ENCODE results near the gene SLC12A6. TPM values are rescaled to one million over a fixed set of nuclear protein-coding genes. Genes with fewer than 3 reads are reported as not detected.

The SLC12A6 gene
- total and polyA plus RNA-seq, 4 experiments from 2014 or later = 1.8 to 72.0 (median 39.7) TPM

DNA sequence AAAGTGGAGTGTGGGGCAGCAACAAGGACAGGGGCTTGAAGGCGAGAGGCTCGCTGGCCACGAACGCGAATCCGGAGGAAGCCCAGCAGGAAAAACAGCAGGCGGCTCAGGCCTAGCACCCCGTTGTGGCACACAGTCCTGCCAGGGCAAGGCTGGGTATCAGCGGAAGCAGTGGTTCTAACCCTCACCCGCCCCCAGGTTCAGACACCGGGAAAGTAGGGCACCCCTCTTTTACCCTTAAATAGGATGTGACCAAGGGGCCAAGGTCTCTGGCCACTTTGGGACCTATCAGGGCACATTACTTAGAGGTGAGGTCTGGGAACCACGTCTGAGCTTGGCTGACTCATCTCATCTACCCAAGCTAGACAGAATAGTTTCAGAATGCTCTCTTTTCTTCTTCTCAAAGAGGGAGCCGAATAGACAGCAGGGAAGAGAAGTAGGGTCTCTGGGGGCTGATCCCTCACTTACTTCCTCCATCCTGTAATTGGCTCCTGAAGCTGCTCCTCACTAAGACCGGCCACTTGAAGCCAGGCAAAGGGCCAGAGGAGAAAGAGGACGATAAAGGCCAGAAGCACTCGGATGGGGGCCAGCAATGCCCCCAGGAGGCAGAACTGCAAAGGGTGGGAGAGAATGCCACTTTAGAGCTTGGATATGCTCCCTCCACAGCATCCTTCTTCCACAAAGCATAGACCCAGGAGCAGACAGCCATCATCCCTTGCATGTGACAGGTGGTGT, 27.7 kb upstream of the SLC12A6 start:
- CTCF ChIA-PET (ENCODE audit: partially characterized antibody) = interaction anchor here (0.9 to 5.7 kb wide), 8 partner anchors 9 to 303 kb away, joined by 3 to 111 read pairs (median 16); partner anchors contain the start of genes KATNBL1, NOP10 and NUTM1
- peak in 1 of 5 donors; percentile 63 for DNase-seq

DNA sequence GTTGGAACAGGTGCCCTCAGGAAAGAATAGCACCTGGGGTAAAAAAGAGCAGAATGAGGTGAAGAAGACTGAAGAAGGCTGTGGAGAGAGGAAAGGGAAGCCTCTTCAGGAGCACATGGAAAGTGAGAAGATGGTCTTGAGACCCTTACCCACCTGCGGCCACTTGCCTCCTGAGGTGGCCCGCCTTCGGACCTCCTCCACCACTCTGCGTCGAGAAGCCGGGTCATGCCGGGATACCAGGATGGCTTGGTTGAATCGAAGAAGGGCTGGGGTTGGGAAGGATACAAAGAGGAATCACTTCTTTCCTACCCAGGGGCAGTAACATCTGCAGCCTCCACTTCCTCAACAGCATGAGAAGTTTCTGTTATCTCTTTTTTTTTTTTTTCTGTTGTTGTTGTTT, 26.5 kb upstream of the SLC12A6 start:
- H3K4me1 Mint-ChIP-seq = peaks cover 20 to 48% (median 30%) of the 10 kb centered on the region in 4 donors
- peak overlapping the region in 2 of 7 donors; percentile 51 to 70 for H3K27ac Mint-ChIP-seq
- H3K27me3 ChIP-seq (ENCODE audit: insufficient read depth, low read length) = no peaks in the 10 kb centered on the region
- H3K4me3 Mint-ChIP-seq = peak overlapping the region in 1 of 8 donors; percentile 36
- no peaks in the 10 kb centered on the region for H3K9me3 ChIP-seq (ENCODE audit: control insufficient read depth in 1 of 2, low read length in 2 of 2)
- no peak overlapping the region for H3K27ac ChIP-seq (ENCODE audit: low read depth, low read length)
- H3K9me3 Mint-ChIP-seq = peaks cover 0 to 5% (median 0%) of the 10 kb centered on the region in 8 donors
- peaks cover 35 to 50% of the 10 kb centered on the region in 2 donors for H3K36me3 Mint-ChIP-seq
- ChIA-PET POLR2A (ENCODE audit: partially characterized antibody) (interaction anchor here (1.4 kb wide), 1 partner anchor 21 kb away, joined by 5 read pairs; the partner anchor contains the start of genes NOP10 and NUTM1), CTCF (ENCODE audit: partially characterized antibody) (interaction anchor here (1.0 kb wide), 1 partner anchor 9 kb away, joined by 3 read pairs; no protein-coding TSS in a partner anchor)
- no peak overlapping the region for H3K4me3 ChIP-seq (ENCODE audit: low read length in 2 of 2)
- peaks cover 30% of the 10 kb centered on the region for H3K4me1 ChIP-seq (ENCODE audit: insufficient read depth, low read length)
- no peaks in the 10 kb centered on the region for H3K27me3 Mint-ChIP-seq
- peak in 1 of 5 donors; percentile 25 for DNase-seq
- peaks cover 33% of the 10 kb centered on the region for H3K36me3 ChIP-seq (ENCODE audit: insufficient read depth, low read length)
- intact Hi-C loops (cut with micrococcal nuclease) = loop anchor here (10.0 kb wide), 1 partner anchor 621 kb away; the partner anchor contains the start of gene ZNF770

More for the DNA sequence above, 27.7 kb upstream of the SLC12A6 start:
- peaks cover 20% of the 10 kb centered on the region for H3K36me3 ChIP-seq (ENCODE audit: insufficient read depth, low read length)
- Mint-ChIP-seq H3K27me3 (no peaks in the 10 kb centered on the region), H3K4me1 (peaks cover 25 to 57% (median 36%) of the 10 kb centered on the region in 4 donors), H3K9me3 (peaks cover 0 to 5% (median 0%) of the 10 kb centered on the region in 8 donors), H3K4me3 (peak overlapping the region; percentile 94 to 99 (median 97)), H3K27ac (peak overlapping the region; percentile 77 to 95 (median 88)), H3K36me3 (peaks cover 24 to 40% of the 10 kb centered on the region in 2 donors)
- intact Hi-C loops (cut with micrococcal nuclease) = loop anchor here (10.0 kb wide), 1 partner anchor 620 kb away; the partner anchor contains the start of gene ZNF770
- peak overlapping the region; percentile 66 to 84 for H3K4me3 ChIP-seq (ENCODE audit: low read length in 2 of 2)
- H3K27ac ChIP-seq (ENCODE audit: low read depth, low read length) = peak overlapping the region; percentile 50
- no peaks in the 10 kb centered on the region for H3K27me3 ChIP-seq (ENCODE audit: insufficient read depth, low read length)
- H3K9me3 ChIP-seq (ENCODE audit: control insufficient read depth in 1 of 2, low read length in 2 of 2) = no peaks in the 10 kb centered on the region
- POLR2A ChIA-PET (ENCODE audit: partially characterized antibody) = interaction anchor here (0.7 to 4.1 kb wide), 7 partner anchors 10 to 623 kb away, joined by 3 to 144 read pairs (median 23); partner anchors contain the start of genes EMC7, GOLGA8B, NOP10 and NUTM1
- H3K4me1 ChIP-seq (ENCODE audit: insufficient read depth, low read length) = peaks cover 31% of the 10 kb centered on the region

DNA sequence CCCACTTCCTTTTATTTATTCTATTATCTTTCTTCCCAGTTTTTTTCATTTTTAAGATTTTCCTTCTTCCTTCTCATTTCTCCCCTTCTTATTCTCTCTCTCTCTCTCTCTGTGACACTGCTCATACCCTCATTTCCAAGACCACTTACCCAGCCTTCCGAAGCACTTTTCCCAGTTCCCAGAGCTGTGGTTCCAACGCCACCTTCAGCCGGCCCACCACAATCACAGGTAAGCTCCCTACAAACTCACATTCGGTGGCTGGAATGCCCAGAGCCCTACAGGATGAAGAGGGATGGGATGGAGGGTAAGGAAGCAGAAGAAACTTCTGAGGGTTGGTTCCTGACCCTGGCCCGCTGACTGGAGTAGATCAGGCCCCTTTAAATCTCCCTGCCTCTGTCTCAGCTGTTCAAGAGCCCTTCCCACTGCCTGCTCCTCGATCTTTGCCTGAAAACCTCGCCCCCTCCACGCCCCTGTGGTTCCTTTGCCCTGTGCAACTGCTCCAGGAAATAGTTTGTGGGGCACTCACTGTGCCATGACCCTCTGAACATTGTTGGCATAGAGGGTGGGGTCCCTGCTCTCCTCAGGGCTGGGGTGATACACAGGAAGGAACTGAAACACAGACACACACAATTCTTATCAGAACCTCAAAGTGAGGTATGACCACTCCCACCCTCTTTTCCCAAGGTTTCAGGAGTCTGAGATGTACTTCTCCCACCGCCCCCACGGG, 24.6 kb upstream of the SLC12A6 start:
- H3K36me3 Mint-ChIP-seq = peaks cover 43 to 61% of the 10 kb centered on the region in 2 donors
- H3K9me3 Mint-ChIP-seq = peaks cover 0 to 5% (median 0%) of the 10 kb centered on the region in 8 donors
- H3K4me1 ChIP-seq (ENCODE audit: insufficient read depth, low read length) = peaks cover 16% of the 10 kb centered on the region
- peaks cover 14 to 35% (median 21%) of the 10 kb centered on the region in 4 donors for H3K4me1 Mint-ChIP-seq
- no peak for DNase-seq
- peak overlapping the region in 1 of 8 donors; percentile 38 for H3K4me3 Mint-ChIP-seq
- intact Hi-C loops (cut with micrococcal nuclease) = loop anchor here (10.0 kb wide), 1 partner anchor 623 kb away; the partner anchor contains the start of gene ZNF770
- H3K9me3 ChIP-seq (ENCODE audit: control insufficient read depth in 1 of 2, low read length in 2 of 2) = no peaks in the 10 kb centered on the region
- no peaks in the 10 kb centered on the region for H3K27me3 ChIP-seq (ENCODE audit: insufficient read depth, low read length)
- peak overlapping the region in 3 of 7 donors; percentile 55 to 82 (median 73) for H3K27ac Mint-ChIP-seq
- H3K4me3 ChIP-seq (ENCODE audit: low read length in 2 of 2) = no peak overlapping the region
- ChIA-PET POLR2A (ENCODE audit: partially characterized antibody) (no interaction called here), CTCF (ENCODE audit: partially characterized antibody) (interaction anchor here (1.7 to 1.9 kb wide), 2 partner anchors 7 to 121 kb away, joined by 4 to 10 read pairs; no protein-coding TSS in a partner anchor)
- H3K36me3 ChIP-seq (ENCODE audit: insufficient read depth, low read length) = peaks cover 47% of the 10 kb centered on the region
- H3K27me3 Mint-ChIP-seq = no peaks in the 10 kb centered on the region
- no peak overlapping the region for H3K27ac ChIP-seq (ENCODE audit: low read depth, low read length)

DNA sequence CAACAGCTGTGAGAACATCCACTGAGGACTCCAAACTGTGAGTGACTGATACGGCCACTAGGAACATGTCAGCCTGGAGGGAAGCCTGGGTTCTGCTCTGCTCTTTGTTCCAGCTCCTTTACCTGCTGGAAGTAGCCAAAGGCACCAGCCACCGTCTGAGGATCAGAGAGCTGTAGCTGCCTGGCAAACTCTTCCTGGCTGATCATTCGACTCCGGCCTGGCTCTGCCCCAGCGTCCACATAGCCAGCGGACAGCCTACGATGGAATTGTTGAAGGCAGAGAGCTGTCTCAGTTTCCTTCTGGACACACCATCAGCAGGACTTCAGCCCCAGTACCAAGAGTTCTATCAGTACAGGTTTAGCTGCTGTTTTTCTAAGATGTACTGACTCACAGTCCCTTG, 23.7 kb upstream of the SLC12A6 start:
- peak overlapping the region in 3 of 7 donors; percentile 29 to 66 (median 59) for H3K27ac Mint-ChIP-seq
- intact Hi-C loops (cut with micrococcal nuclease) = loop anchor here (10.0 kb wide), 1 partner anchor 624 kb away; the partner anchor contains the start of gene ZNF770
- H3K27me3 ChIP-seq (ENCODE audit: insufficient read depth, low read length) = no peaks in the 10 kb centered on the region
- peaks cover 0 to 5% (median 0%) of the 10 kb centered on the region in 8 donors for H3K9me3 Mint-ChIP-seq
- peaks cover 43 to 65% of the 10 kb centered on the region in 2 donors for H3K36me3 Mint-ChIP-seq
- ChIA-PET POLR2A (ENCODE audit: partially characterized antibody) (interaction anchor here (1.1 to 1.5 kb wide), 2 partner anchors 18 to 24 kb away, joined by 3 to 6 read pairs; partner anchors contain the start of genes NOP10, NUTM1 and SLC12A6), CTCF (ENCODE audit: partially characterized antibody) (interaction anchor here (1.6 to 1.9 kb wide), 3 partner anchors 8 to 120 kb away, joined by 4 to 10 read pairs (median 4); no protein-coding TSS in a partner anchor)
- no peaks in the 10 kb centered on the region for H3K9me3 ChIP-seq (ENCODE audit: control insufficient read depth in 1 of 2, low read length in 2 of 2)
- H3K4me3 ChIP-seq (ENCODE audit: low read length in 2 of 2) = no peak overlapping the region
- H3K27me3 Mint-ChIP-seq = no peaks in the 10 kb centered on the region
- no peak overlapping the region for H3K27ac ChIP-seq (ENCODE audit: low read depth, low read length)
- DNase-seq = peak in 1 of 5 donors; percentile 35
- H3K36me3 ChIP-seq (ENCODE audit: insufficient read depth, low read length) = peaks cover 57% of the 10 kb centered on the region
- H3K4me1 ChIP-seq (ENCODE audit: insufficient read depth, low read length) = peaks cover 16% of the 10 kb centered on the region
- H3K4me1 Mint-ChIP-seq = peaks cover 14 to 30% (median 18%) of the 10 kb centered on the region in 4 donors
- H3K4me3 Mint-ChIP-seq = peak overlapping the region in 1 of 8 donors; percentile 1

DNA sequence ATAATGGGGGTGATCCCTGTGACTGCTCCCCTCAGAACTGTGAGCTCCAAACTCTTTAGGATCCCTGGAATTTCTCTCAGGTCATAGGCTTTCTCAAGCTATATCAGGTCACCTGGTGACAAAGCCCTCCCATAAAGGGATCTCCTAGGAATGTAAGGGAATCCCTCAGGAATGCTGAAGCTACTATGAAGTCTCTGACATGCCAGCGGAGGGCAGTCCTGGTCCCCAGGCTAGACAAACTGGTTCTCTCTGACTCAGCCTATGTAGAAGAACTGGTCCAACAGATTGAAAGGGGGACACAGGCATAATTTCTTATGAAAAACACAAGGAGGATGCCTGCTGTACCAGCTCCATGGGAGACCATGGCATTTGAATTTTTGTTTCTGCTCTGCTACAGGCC, 22.7 kb upstream of the SLC12A6 start:
- Histone ChIP-seq H3K9me3 (ENCODE audit: control insufficient read depth in 1 of 2, low read length in 2 of 2) (no peaks in the 10 kb centered on the region), H3K27ac (ENCODE audit: low read depth, low read length) (no peak overlapping the region), H3K4me1 (ENCODE audit: insufficient read depth, low read length) (peaks cover 6% of the 10 kb centered on the region), H3K27me3 (ENCODE audit: insufficient read depth, low read length) (no peaks in the 10 kb centered on the region), H3K36me3 (ENCODE audit: insufficient read depth, low read length) (peaks cover 62% of the 10 kb centered on the region), H3K4me3 (ENCODE audit: low read length in 2 of 2) (no peak overlapping the region)
- Mint-ChIP-seq H3K27ac (peak overlapping the region in 1 of 7 donors; percentile 64), H3K4me1 (peaks cover 5 to 20% (median 9%) of the 10 kb centered on the region in 4 donors), H3K36me3 (peaks cover 48 to 67% of the 10 kb centered on the region in 2 donors), H3K4me3 (no peak overlapping the region), H3K27me3 (no peaks in the 10 kb centered on the region), H3K9me3 (peaks cover 0 to 5% (median 0%) of the 10 kb centered on the region in 8 donors)
- DNase-seq = no peak
- ChIA-PET POLR2A (ENCODE audit: partially characterized antibody) (interaction anchor here (1.1 to 1.5 kb wide), 2 partner anchors 17 to 23 kb away, joined by 3 to 6 read pairs; partner anchors contain the start of genes NOP10, NUTM1 and SLC12A6), CTCF (ENCODE audit: partially characterized antibody) (interaction anchor here (1.6 to 1.9 kb wide), 4 partner anchors 9 to 119 kb away, joined by 4 to 10 read pairs (median 6); partner anchors contain the start of genes NOP10 and NUTM1)
- intact Hi-C loops (cut with micrococcal nuclease) = loop anchor here (10.0 kb wide), 1 partner anchor 625 kb away; the partner anchor contains the start of gene ZNF770

DNA sequence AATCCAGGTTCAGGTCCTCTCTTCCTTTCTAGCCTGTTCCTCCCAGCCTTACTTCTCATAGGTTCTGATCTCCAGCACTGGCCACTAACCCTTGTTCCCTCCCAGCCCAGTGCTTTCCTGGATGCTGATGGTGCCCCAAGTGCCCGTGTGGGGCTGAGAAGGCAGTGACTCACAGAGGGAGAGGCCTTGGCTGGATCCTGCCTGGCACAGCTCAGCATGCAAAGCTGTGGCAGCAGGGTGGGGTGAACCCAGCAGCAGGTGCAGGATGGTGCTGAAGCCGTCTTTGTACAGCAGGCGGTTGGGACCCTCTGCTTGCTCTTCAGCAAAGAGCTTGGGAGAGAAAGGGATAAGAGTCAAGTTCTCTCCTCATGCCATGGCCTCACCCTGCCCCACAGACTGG, 21.8 kb upstream of the SLC12A6 start:
- H3K4me3 Mint-ChIP-seq = no peak overlapping the region

More for the DNA sequence above, 21.8 kb upstream of the SLC12A6 start:
- Mint-ChIP-seq H3K4me1 (peaks cover 0 to 11% (median 3%) of the 10 kb centered on the region in 4 donors), H3K27ac (peak overlapping the region in 1 of 7 donors; percentile 29), H3K36me3 (peaks cover 57 to 70% of the 10 kb centered on the region in 2 donors), H3K27me3 (no peaks in the 10 kb centered on the region), H3K9me3 (peaks cover 0 to 4% (median 0%) of the 10 kb centered on the region in 8 donors)
- Histone ChIP-seq H3K36me3 (ENCODE audit: insufficient read depth, low read length) (peaks cover 62% of the 10 kb centered on the region), H3K4me3 (ENCODE audit: low read length in 2 of 2) (no peak overlapping the region), H3K9me3 (ENCODE audit: control insufficient read depth in 1 of 2, low read length in 2 of 2) (no peaks in the 10 kb centered on the region), H3K4me1 (ENCODE audit: insufficient read depth, low read length) (no peaks in the 10 kb centered on the region), H3K27me3 (ENCODE audit: insufficient read depth, low read length) (no peaks in the 10 kb centered on the region), H3K27ac (ENCODE audit: low read depth, low read length) (no peak overlapping the region)
- intact Hi-C loops (cut with micrococcal nuclease) = no loop called here
- no peak for DNase-seq
- ChIA-PET POLR2A (ENCODE audit: partially characterized antibody) (interaction anchor here (0.6 kb wide), 1 partner anchor 11 kb away, joined by 3 read pairs; no protein-coding TSS in a partner anchor), CTCF (ENCODE audit: partially characterized antibody) (interaction anchor here (1.8 kb wide), 1 partner anchor 16 kb away, joined by 8 read pairs; the partner anchor contains the start of genes NOP10 and NUTM1)

All from CD4-positive, alpha-beta memory T cell (primary cell).